HEK293 (cell line): Measurements from ENCODE around the gene HBG2.
"Not testable (repeated sequence)": the region's sequence is repeated elsewhere in the genome, so short reads cannot be mapped to it uniquely, and the experiment has no call there.

ENCODE experiments used
- KLF1 ChIP-seq: fragments of 450-650 bp; formaldehyde crosslinking; IDR thresholded peaks from 2 replicates; pipeline ENCODE4 v1.5.1; 2016; ENCODE audit warnings: missing biosample characterization, missing genetic modification characterization
- ZBTB17 ChIP-seq: fragments of 450-650 bp; formaldehyde crosslinking; IDR thresholded peaks from 2 replicates; pipeline ENCODE4 v1.5.1; 2016; ENCODE audit warnings: missing biosample characterization, missing genetic modification characterization
- ZNF138 ChIP-seq: fragments of 450-650 bp; formaldehyde crosslinking; IDR thresholded peaks from 2 replicates; pipeline ENCODE4 v1.5.1; 2016; ENCODE audit warnings: missing biosample characterization, missing genetic modification characterization, borderline replicate concordance
- TF ChIP-seq, protein P1 (sequence below): fragments of 450-650 bp; formaldehyde crosslinking; IDR thresholded peaks from 2 replicates; pipeline ENCODE4 v1.5.1; 2016; ENCODE audit warnings: missing biosample characterization, missing genetic modification characterization
- TF ChIP-seq, protein P2 (sequence below): fragments of 450-650 bp; formaldehyde crosslinking; IDR thresholded peaks from 2 replicates; pipeline ENCODE4 v1.5.1; 2016; ENCODE audit warnings: missing biosample characterization, missing genetic modification characterization
- TF ChIP-seq, protein P3 (sequence below): fragments of 450-650 bp; formaldehyde crosslinking; conservative IDR thresholded peaks from 2 replicates; pipeline ENCODE4 v1.5.1; 2016; ENCODE audit warnings: low read depth, missing biosample characterization, missing genetic modification characterization

DNA sequence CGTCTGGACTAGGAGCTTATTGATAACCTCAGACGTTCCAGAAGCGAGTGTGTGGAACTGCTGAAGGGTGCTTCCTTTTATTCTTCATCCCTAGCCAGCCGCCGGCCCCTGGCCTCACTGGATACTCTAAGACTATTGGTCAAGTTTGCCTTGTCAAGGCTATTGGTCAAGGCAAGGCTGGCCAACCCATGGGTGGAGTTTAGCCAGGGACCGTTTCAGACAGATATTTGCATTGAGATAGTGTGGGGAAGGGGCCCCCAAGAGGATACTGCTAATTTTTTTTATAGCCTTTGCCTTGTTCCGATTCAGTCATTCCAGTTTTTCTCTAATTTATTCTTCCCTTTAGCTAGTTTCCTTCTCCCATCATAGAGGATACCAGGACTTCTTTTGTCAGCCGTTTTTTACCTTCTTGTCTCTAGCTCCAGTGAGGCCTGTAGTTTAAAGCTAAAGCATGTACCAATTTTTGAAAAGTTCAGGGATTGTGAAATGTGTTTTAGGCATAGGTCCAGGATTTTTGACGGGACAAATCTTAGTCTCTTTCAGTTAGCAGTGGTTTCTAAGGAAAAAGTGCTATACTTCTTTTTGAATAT is 4.7 kb downstream of the HBG2 start, which contains the start of gene HBG1:
- TF ChIP-seq, protein P1, sequence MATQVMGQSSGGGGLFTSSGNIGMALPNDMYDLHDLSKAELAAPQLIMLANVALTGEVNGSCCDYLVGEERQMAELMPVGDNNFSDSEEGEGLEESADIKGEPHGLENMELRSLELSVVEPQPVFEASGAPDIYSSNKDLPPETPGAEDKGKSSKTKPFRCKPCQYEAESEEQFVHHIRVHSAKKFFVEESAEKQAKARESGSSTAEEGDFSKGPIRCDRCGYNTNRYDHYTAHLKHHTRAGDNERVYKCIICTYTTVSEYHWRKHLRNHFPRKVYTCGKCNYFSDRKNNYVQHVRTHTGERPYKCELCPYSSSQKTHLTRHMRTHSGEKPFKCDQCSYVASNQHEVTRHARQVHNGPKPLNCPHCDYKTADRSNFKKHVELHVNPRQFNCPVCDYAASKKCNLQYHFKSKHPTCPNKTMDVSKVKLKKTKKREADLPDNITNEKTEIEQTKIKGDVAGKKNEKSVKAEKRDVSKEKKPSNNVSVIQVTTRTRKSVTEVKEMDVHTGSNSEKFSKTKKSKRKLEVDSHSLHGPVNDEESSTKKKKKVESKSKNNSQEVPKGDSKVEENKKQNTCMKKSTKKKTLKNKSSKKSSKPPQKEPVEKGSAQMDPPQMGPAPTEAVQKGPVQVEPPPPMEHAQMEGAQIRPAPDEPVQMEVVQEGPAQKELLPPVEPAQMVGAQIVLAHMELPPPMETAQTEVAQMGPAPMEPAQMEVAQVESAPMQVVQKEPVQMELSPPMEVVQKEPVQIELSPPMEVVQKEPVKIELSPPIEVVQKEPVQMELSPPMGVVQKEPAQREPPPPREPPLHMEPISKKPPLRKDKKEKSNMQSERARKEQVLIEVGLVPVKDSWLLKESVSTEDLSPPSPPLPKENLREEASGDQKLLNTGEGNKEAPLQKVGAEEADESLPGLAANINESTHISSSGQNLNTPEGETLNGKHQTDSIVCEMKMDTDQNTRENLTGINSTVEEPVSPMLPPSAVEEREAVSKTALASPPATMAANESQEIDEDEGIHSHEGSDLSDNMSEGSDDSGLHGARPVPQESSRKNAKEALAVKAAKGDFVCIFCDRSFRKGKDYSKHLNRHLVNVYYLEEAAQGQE = not testable (repeated sequence)
- not testable (repeated sequence) for TF ChIP-seq ZNF138 (tag by site-specific recombination); ZBTB17; KLF1 (tag by site-specific recombination)
- TF ChIP-seq, protein P2, sequence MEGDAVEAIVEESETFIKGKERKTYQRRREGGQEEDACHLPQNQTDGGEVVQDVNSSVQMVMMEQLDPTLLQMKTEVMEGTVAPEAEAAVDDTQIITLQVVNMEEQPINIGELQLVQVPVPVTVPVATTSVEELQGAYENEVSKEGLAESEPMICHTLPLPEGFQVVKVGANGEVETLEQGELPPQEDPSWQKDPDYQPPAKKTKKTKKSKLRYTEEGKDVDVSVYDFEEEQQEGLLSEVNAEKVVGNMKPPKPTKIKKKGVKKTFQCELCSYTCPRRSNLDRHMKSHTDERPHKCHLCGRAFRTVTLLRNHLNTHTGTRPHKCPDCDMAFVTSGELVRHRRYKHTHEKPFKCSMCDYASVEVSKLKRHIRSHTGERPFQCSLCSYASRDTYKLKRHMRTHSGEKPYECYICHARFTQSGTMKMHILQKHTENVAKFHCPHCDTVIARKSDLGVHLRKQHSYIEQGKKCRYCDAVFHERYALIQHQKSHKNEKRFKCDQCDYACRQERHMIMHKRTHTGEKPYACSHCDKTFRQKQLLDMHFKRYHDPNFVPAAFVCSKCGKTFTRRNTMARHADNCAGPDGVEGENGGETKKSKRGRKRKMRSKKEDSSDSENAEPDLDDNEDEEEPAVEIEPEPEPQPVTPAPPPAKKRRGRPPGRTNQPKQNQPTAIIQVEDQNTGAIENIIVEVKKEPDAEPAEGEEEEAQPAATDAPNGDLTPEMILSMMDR (tag by site-specific recombination) = not testable (repeated sequence)
- TF ChIP-seq, protein P3, sequence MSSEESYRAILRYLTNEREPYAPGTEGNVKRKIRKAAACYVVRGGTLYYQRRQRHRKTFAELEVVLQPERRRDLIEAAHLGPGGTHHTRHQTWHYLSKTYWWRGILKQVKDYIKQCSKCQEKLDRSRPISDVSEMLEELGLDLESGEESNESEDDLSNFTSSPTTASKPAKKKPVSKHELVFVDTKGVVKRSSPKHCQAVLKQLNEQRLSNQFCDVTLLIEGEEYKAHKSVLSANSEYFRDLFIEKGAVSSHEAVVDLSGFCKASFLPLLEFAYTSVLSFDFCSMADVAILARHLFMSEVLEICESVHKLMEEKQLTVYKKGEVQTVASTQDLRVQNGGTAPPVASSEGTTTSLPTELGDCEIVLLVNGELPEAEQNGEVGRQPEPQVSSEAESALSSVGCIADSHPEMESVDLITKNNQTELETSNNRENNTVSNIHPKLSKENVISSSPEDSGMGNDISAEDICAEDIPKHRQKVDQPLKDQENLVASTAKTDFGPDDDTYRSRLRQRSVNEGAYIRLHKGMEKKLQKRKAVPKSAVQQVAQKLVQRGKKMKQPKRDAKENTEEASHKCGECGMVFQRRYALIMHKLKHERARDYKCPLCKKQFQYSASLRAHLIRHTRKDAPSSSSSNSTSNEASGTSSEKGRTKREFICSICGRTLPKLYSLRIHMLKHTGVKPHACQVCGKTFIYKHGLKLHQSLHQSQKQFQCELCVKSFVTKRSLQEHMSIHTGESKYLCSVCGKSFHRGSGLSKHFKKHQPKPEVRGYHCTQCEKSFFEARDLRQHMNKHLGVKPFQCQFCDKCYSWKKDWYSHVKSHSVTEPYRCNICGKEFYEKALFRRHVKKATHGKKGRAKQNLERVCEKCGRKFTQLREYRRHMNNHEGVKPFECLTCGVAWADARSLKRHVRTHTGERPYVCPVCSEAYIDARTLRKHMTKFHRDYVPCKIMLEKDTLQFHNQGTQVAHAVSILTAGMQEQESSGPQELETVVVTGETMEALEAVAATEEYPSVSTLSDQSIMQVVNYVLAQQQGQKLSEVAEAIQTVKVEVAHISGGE (tag by site-specific recombination) = not testable (repeated sequence)
